Measurements from ENCODE around the gene ZNF790.

The ZNF790 gene

DNA sequence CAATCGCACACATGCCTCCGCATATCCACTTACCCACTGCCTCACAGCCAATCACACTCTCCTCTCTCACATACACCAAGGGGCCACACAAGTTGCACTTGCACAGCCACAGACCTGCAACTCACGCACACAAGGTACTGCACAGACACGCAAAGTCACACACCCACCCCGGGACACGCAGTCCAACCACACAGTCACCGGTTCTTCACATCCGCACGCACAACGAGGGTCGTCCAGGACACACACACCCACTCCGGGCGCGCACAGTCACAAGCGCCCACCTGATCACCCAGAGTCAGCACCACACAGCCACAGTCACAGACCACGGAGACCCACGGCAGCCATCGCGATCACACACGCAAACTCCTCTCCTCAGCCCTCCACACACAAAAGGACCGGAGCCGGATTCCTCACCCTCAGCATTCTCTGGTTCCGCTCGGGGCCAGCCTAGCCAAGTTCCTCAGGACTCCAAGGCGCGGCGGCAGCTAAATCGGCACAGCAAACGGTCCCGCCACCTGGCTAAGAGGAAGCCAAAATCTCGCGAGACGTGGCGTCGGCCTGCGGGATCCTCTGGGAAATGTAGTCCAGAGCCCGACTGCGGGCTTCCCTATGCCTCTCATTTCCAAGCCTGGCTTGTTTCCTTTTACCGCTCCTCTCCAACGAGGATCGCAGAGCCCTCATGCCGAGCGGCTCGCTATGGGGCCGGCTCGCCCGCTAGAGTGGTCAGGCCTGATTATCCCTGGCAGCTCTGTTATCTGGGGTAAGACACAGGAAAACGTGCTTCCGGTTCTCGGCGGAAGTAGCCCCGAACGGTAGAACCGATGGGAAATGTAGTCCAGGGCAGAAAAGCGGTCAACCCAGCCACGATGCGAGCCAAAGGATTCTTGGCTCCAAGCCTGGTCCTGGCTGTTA, 65.6 kb downstream of the ZNF790 start, which contains the start of gene ZNF850:
TSS of gene ZNF850 (minus strand) at position 497 of the 912 bp plus-strand sequence. CDS start 10,201 bp downstream, outside the sequence.
- peak; percentile 96 for DNase-seq (ENCODE audit: low spot score)

- DNase-seq (ENCODE audit: low spot score), result peak; percentile 46
These were observed 66.6 kb downstream of the ZNF790 start for GRCh38 chr19:36771261-36772231.

Data from AG08395 (cell line).